Activated naive CD8-positive, alpha-beta T cell treated with anti-CD3 and anti-CD28 coated beads, Interleukin-2, amount 50 U/mL, for 24 hours (primary cell): ENCODE measurements around the gene POC1B.
"Not testable (repeated sequence)": the region's sequence is repeated elsewhere in the genome, so short reads cannot be mapped to it uniquely, and the experiment has no call there.

Experiments used
- ATAC-seq: fragments of 150-1000 bp; cut with Tn5 transposase; one replicate; pipeline ENCODE4 v1.10.0; 2021
- DNase-seq: peaks from one replicate; pipeline ENCODE4 v3.0.0; 2021
- H3K27ac Mint-ChIP-seq: one replicate; pipeline ENCODE4 v1.8.0; 2021; ENCODE audit warnings: mild to moderate bottlenecking, mixed read lengths
- H3K27me3 Mint-ChIP-seq: one replicate; pipeline ENCODE4 v1.8.0; 2021; ENCODE audit warnings: mixed read lengths
- H3K36me3 Mint-ChIP-seq: one replicate; pipeline ENCODE4 v1.8.0; 2021; ENCODE audit warnings: low read depth, mixed read lengths
- H3K4me1 Mint-ChIP-seq: one replicate; pipeline ENCODE4 v1.8.0; 2021; ENCODE audit warnings: mixed read lengths
- H3K4me3 Mint-ChIP-seq: one replicate; pipeline ENCODE4 v1.8.0; 2021; ENCODE audit warnings: mild to moderate bottlenecking, moderate library complexity, mixed read lengths
- H3K9me3 Mint-ChIP-seq: one replicate; pipeline ENCODE4 v1.8.0; 2021; ENCODE audit warnings: mixed read lengths

Gene POC1B

DNA sequence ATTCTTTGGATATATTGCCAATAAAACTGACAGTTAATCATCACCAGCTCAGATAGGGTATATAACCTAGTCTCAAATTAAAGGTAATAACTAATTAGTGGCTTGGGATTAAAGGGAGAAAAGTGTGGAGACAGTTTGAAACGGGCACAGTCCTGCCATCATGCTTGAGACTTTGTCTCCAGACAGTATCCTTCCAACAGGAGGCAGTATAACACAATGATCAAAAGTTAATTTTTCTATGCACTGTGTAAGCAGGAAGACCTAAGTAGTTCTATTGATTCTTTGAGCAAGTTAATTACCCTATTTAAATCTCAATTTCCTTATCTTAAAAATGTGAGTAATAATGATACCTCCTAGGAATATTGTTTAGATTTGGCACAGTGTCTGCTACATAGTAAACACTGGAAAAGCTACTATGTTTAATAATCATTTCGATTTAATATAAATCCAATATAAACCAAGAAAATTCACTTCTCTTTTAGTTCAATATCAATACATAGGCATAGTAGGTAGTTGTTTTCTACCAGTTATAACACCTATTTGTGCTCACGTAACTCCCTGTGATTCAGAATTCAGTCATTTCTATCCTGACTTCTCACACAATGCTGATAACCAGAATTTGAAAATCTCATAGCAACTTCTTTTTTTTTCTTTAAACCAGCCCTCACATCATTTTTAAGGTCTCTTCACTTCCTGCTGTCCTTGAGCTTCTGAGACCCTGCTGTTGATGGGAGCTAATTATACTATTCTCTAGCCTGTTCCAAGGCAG is 54.9 kb downstream of the POC1B start:
- Mint-ChIP-seq H3K27ac (peak overlapping the region; percentile 61), H3K27me3 (no peaks in the 10 kb centered on the region), H3K36me3 (peaks cover 4% of the 10 kb centered on the region), H3K9me3 (no peaks in the 10 kb centered on the region), H3K4me1 (peaks cover 79% of the 10 kb centered on the region), H3K4me3 (no peak overlapping the region)
- ATAC-seq (peak; percentile 77), DNase-seq (no peak)

DNA sequence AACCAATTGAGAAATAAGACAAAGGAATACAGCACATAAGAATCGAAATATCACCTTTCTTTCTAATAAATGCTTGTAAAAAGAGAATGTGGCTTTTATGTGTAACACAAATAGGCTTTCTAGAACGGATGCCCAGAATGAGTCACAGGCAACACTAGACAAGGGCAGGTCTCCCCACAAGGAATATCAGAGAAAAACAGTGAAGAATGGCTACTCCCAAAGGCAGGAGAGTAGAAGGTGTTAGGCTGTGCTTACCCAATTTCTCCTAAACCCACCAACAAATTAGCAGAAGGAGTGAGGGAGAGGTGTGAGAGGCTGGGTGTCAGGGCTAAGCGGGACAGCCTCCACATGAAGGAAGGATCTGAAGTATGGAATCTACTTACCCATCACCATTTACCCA is 56.5 kb downstream of the POC1B start:
- Mint-ChIP-seq H3K4me1 (peaks cover 71% of the 10 kb centered on the region), H3K27me3 (no peaks in the 10 kb centered on the region), H3K27ac (peak overlapping the region; percentile 68), H3K36me3 (peaks cover 6% of the 10 kb centered on the region), H3K4me3 (peak overlapping the region; percentile 27), H3K9me3 (no peaks in the 10 kb centered on the region)
- DNase-seq (no peak), ATAC-seq (peak; percentile 56)

DNA sequence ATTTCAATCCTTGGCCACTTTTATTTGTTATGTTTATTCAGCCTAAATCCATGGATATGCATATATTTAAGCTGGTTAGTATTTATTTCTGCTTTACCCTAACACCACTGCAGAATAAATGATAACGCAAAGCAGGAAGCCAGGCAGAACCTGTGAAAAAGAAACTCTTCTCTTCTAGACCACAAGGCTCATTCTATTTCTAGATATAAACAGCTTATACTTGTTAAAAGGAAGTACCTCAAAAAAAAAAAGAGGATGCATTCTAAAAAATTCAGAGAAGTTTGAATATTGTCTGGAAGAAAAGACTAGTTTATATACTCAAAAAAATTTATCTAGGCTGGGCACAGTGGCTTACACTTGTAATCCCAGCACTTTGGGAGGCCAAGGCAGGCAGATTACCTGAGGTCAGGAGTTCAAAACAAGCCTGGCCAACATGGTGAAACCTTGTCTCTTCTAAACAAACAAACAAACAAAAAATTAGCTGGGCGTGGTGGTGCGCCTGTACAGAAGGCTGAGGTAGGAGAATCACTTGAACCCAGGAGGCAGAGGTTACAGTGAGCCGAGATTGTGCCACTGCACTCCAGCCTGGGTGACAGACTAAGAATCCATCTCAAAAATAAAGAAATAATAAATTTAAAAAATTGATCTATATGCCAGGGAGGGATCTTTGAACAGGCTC is 57.1 kb downstream of the POC1B start:
- peaks cover 70% of the 10 kb centered on the region for H3K4me1 Mint-ChIP-seq
- DNase-seq: no peak

DNA sequence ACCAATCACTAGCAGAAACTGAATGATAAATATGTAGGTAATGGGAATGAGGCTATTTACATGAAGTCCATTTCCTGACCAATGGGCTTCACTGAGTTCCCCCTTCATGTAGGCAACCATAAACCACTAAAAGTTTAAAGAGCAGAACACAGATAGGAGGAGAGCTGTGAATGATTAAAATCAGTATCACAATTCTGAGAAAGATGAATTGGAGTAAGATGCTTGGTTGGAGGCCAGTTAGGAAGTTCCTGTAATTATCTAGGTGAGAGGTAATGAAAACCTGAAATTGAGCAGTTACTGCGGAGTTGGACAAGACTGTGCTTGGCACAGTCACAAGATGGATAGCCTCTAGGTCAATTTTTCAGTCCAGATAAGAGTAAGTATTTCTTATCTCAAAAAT is 57.8 kb downstream of the POC1B start:
- H3K4me3 Mint-ChIP-seq: peak overlapping the region; percentile 28
- no peak for DNase-seq
- ATAC-seq: no peak
- peak overlapping the region; percentile 43 for H3K27ac Mint-ChIP-seq
- H3K27me3 Mint-ChIP-seq: no peaks in the 10 kb centered on the region
- peaks cover 67% of the 10 kb centered on the region for H3K4me1 Mint-ChIP-seq
- H3K36me3 Mint-ChIP-seq: peaks cover 6% of the 10 kb centered on the region
- H3K9me3 Mint-ChIP-seq: no peaks in the 10 kb centered on the region

More for the DNA sequence above, 57.1 kb downstream of the POC1B start:
- Mint-ChIP-seq H3K4me3 (peak overlapping the region; percentile 27), H3K27me3 (no peaks in the 10 kb centered on the region), H3K27ac (peak overlapping the region; percentile 68), H3K36me3 (peaks cover 6% of the 10 kb centered on the region), H3K9me3 (no peaks in the 10 kb centered on the region)
- peak; percentile 31 for ATAC-seq

DNA sequence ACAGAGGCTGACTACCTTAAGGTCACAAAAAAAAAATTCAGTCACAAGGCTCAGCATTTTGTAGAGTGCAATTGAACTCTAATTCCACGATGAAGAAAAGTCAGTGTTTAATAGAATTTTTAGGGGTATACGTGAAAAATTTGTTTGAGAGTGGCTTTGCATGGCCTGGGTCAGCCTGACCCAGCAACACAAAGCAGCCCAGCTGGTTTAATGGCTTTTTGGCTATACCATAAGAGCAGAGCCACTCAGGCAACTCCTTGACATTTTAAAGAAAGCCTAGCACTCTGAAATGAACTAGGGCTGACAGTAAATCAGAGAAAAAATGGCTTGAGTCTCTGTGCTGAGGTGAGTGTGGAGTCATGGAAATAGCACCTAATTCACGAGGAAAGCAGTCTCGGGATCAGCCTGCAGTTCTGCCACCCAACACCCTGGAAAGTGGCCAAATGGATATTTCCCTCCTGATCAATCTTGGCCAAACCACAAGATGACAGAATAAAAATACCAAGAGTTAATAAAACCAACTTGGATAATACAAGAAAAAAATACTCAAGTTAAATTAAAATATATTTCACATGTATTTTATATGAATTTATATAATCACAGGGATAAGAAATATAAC is 60.8 kb downstream of the POC1B start:
- H3K4me1 Mint-ChIP-seq: peaks cover 53% of the 10 kb centered on the region
- no peaks in the 10 kb centered on the region for H3K27me3 Mint-ChIP-seq
- no peak for DNase-seq
- no peak overlapping the region for H3K27ac Mint-ChIP-seq
- H3K9me3 Mint-ChIP-seq: no peaks in the 10 kb centered on the region
- ATAC-seq: no peak
- H3K4me3 Mint-ChIP-seq: no peak overlapping the region
- H3K36me3 Mint-ChIP-seq: peaks cover 9% of the 10 kb centered on the region

DNA sequence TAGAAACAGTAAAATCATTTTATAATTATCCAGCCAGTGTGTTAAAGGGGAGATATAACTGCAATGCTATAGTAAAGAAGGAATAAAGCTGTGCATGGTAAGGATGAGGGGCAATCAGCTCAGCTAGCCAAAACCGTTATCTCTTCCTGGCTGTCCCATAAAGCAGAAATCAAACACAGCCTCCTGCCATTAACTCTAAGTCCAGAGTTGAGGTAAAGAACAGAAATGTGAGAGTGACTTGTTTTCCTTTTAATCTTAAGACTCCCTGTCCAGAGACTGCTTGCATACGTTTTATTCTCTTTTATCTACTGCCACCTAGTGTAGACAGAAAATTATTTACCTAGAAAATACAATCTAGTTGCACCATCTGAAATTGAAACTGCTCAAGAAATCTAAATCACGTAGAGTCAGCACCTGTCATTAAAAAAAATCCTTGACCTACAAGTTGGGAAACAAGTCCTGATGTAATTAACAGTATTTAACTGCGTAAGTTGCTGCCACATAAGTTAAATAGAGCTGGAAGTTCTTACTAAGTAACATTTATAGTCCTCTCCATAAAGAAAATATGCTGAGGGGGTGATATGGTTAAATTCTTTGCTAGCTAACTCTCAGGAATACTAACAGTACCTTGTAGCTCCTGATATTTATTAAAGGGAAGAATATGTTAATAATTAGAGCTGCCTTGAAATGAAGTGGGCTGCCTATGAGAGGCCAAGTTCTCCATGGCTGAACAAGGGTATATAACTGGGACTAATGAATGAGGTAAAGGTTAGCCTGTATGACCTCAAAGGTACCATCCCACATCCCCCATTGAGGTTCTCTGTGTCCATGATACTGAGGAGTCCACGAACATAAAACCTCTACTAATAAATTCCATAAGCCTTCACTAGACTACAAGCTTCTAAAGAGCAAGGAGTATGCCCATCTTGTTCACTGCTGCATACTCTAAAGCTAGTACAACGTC is 63.9 kb downstream of the POC1B start:
- Mint-ChIP-seq H3K9me3 (no peaks in the 10 kb centered on the region), H3K4me3 (peak overlapping the region; percentile 48), H3K4me1 (peaks cover 25% of the 10 kb centered on the region), H3K27me3 (no peaks in the 10 kb centered on the region), H3K36me3 (peaks cover 8% of the 10 kb centered on the region), H3K27ac (no peak overlapping the region)
- ATAC-seq (peak; percentile 49), DNase-seq (no peak)

DNA sequence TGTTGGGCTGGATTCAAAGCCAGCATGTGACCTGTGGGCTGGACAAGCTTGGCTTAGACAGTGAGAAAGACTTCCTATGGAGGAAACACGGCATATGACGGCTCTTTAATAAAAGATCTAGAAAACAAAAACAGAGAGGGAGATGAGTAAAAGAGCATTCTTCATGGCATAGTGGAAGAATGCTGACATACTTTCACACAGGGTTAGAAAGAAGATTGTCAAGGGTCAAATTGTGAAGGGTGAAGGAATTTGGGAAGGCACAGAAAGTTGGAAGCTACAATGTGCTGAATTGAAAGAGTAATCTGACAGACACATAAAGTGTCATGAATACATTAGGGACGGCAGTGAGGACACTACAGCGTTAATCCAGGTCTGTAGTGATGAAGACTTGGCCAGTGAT is 64.7 kb downstream of the POC1B start:
- Mint-ChIP-seq H3K4me1 (peaks cover 20% of the 10 kb centered on the region), H3K27me3 (no peaks in the 10 kb centered on the region), H3K27ac (peak overlapping the region; percentile 1)

DNA sequence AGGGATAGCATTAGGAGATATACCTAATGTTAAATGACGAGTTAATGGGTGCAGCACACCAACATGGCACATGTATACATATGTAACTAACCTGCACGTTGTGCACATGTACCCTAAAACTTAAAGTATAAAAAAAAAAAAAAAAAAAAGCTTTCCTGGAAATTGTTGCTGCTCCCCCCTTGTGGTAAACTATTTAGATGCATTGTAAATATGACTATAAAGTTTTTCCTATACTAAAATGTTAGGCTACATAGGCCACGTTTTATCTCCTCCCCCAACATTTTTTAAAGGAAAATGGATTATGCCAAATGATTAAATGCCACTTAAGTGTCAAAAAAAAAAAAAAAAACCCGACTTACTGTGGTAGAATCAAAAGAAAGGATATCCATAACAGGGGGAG is 66.6 kb downstream of the POC1B start:
- not testable (repeated sequence) for H3K9me3 Mint-ChIP-seq, H3K36me3 Mint-ChIP-seq, H3K4me3 Mint-ChIP-seq, DNase-seq, H3K27me3 Mint-ChIP-seq, H3K27ac Mint-ChIP-seq, ATAC-seq
- peaks cover 15% of the 10 kb centered on the region for H3K4me1 Mint-ChIP-seq

More for the DNA sequence above, 64.7 kb downstream of the POC1B start:
- no peak overlapping the region for H3K4me3 Mint-ChIP-seq
- no peak for DNase-seq
- peaks cover 9% of the 10 kb centered on the region for H3K36me3 Mint-ChIP-seq
- ATAC-seq: no peak
- H3K9me3 Mint-ChIP-seq: no peaks in the 10 kb centered on the region

DNA sequence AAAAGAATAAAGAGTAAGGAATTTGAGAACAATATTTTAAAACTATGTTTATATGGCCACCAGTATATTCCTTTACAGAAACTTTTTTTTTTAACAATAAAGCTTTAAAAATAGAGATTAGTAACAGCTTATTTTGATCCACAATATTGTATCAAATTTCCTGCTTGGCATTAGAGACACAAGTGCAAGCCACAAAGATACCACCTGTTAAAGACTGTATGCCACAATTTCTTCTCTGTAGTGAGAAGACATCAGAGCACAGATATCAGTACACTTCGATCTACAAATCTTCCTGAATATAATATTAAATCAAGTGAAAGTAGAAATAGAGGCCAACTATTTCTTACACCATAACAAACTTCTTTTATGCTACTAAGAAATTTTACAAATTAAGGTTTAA is 69.3 kb downstream of the POC1B start:
- H3K9me3 Mint-ChIP-seq: no peaks in the 10 kb centered on the region
- H3K36me3 Mint-ChIP-seq: peaks cover 7% of the 10 kb centered on the region
- H3K27me3 Mint-ChIP-seq: no peaks in the 10 kb centered on the region
- peaks cover 10% of the 10 kb centered on the region for H3K4me1 Mint-ChIP-seq
- H3K27ac Mint-ChIP-seq: no peak overlapping the region
- no peak overlapping the region for H3K4me3 Mint-ChIP-seq
- no peak for DNase-seq
- no peak for ATAC-seq

DNA sequence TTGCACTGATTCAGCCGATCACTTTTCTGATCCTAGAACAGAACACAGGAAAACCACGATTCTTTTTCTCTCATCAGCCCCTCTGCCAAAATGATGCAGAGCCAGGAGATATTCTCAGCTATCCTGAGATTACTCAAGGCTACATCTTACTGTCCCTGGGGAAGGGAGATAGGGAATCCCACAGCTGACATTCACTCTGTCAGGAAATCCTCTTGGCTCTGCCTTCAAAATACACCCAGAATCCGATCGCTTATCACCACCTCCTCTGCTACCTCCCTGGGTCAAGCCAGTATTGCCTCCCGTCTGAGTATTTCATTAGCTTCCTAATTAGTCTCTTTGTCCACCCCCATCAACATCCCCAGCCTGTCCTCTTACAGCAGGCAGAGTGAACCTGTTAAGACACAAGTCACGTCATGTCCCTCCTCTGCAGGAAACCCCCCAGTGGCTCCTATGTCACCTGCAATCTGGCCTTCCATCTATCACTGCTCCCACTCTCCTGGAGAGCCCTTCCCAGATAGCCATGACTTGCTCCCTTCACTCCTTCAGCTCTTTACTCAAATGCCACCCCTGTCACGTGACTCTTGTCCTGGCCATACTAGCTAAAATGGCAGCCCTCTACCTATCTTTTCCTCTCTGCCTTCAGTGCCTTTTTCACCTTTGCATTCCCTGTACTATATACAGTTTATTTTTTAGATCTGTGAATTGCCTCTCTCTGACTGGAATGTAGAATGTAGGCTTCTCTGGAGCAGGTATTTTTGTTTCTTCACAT is 71.6 kb downstream of the POC1B start:
- Mint-ChIP-seq H3K4me3 (no peak overlapping the region), H3K27me3 (no peaks in the 10 kb centered on the region), H3K36me3 (peaks cover 4% of the 10 kb centered on the region), H3K27ac (no peak overlapping the region), H3K9me3 (no peaks in the 10 kb centered on the region), H3K4me1 (peaks cover 9% of the 10 kb centered on the region)
- ATAC-seq: no peak
- no peak for DNase-seq

DNA sequence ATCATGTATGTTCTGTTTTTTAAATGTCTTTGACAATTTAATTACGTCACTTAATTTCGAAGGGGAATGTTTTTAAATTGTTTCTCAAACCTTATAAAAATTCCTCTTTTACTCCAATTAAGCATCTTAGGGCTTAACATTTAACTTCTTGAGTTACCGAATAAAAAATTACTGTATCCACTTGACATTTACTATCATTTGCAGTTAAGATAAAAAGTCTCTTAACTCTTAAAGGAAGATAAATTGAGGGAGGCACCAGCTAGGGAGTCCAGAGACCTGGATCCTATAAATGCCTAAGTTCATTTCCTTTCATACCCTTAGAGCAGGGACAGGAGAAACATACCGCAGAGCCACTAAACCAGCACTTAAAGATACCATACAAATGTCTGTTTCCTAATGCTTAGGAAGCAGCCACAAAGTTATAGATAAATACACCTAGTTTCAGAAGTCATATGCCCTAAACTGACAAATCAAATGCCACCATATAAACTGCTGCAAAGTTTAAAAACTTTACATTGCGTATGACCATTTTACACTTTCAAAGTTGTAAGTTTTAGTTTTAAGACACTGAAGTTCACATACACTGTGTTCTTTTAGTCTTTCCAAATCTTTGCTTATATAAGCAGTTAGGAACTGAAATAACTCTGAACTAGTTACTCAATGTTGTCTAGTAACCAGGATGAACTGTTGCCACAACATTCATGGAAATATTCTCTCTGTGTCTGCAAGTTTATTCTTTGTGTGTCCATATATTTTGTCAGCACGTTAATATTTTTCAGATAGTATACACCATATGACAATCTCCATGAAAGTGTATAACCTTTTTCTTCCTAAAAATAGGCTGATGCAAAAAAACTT is 72.5 kb downstream of the POC1B start:
- Mint-ChIP-seq H3K9me3 (no peaks in the 10 kb centered on the region), H3K4me1 (peaks cover 9% of the 10 kb centered on the region), H3K27me3 (no peaks in the 10 kb centered on the region), H3K4me3 (no peak overlapping the region), H3K36me3 (peaks cover 5% of the 10 kb centered on the region), H3K27ac (no peak overlapping the region)
- ATAC-seq: no peak
- no peak for DNase-seq

DNA sequence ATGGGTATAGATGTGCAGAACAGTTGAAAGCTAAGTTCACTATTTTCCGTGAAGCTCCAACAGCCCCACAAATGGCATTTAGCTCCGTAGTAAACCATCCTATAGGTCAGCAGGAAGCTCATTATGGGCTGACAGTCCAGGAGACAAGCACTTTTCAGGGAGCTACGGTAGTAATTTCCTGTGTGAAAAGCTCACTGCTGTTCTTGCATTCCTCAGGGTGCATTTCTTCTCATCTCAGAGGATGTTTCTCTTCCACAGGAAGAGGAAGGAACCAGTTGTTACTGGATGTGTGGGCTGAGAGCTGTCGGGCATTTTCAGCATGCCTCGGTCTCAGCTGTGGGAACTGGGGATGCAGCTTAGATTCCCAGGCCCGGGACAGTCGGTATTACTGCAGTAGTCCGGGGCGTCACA is 74.0 kb downstream of the POC1B start:
- no peak for DNase-seq
- Mint-ChIP-seq H3K4me1 (peaks cover 7% of the 10 kb centered on the region), H3K4me3 (no peak overlapping the region), H3K36me3 (peaks cover 7% of the 10 kb centered on the region), H3K9me3 (no peaks in the 10 kb centered on the region), H3K27me3 (no peaks in the 10 kb centered on the region), H3K27ac (no peak overlapping the region)
- no peak for ATAC-seq

DNA sequence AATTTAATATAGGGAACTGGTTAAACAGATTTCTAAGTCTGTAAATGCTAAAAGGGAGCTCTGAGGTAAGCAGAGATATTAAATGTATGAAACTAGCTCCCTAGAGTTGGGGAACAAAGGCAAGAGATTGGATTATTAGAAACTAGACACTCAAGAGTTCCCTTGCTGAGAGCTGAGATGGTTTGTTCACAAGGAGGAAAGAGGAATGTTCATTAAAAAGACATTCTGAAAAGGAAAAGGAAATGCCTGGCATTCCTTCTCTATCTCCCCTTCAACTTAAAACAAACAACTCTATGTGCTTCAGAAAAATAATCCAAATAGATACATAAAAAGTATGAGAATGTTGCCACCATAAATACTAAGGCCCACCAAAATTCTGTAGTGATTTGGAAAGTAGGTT is 74.9 kb downstream of the POC1B start:
- no peak overlapping the region for H3K27ac Mint-ChIP-seq
- DNase-seq (no peak), ATAC-seq (no peak)

More for the DNA sequence above, 74.9 kb downstream of the POC1B start:
- H3K27me3 Mint-ChIP-seq: no peaks in the 10 kb centered on the region
- H3K4me1 Mint-ChIP-seq: peaks cover 6% of the 10 kb centered on the region
- no peak overlapping the region for H3K4me3 Mint-ChIP-seq
- H3K36me3 Mint-ChIP-seq: peaks cover 11% of the 10 kb centered on the region
- no peaks in the 10 kb centered on the region for H3K9me3 Mint-ChIP-seq
